GM12801 (cell line): ENCODE results near the gene LRMDA.

Experiments used
- CTCF ChIP-seq: IDR thresholded peaks from one replicate; pipeline ENCODE4 v1.5.1; 2011; ENCODE audit warnings: control low read depth; ENCODE audit not compliant: insufficient read length; ENCODE audit errors: extremely low read depth

Gene LRMDA

GRCh38 chr10:75648854-75649253 is 217.4 kb downstream of the LRMDA start:
- no peak for TF ChIP-seq CTCF

GRCh38 chr10:75649466-75649865 is 218.0 kb downstream of the LRMDA start:
- no peak for TF ChIP-seq CTCF

- no peak for TF ChIP-seq CTCF
These were observed 219.2 kb downstream of the LRMDA start for GRCh38 chr10:75650648-75651047.

- no peak for TF ChIP-seq CTCF
These were observed 220.0 kb downstream of the LRMDA start for GRCh38 chr10:75651417-75651816.

GRCh38 chr10:75652146-75652740 is 220.8 kb downstream of the LRMDA start:
- TF ChIP-seq CTCF: no peak

- TF ChIP-seq CTCF: no peak
These were observed 222.3 kb downstream of the LRMDA start for GRCh38 chr10:75653761-75654160.

- no peak for TF ChIP-seq CTCF
These were observed 222.8 kb downstream of the LRMDA start for GRCh38 chr10:75654171-75654771.
